ENCODE measurements around the gene FRMD1. TPM values are rescaled to one million over a fixed set of nuclear protein-coding genes. Genes with fewer than 3 reads are reported as not detected.

The FRMD1 gene
- total and polyA plus RNA-seq, 2 of the 8 experiments (the other 6 are each of a cell fraction or from before 2014, with no cell fraction given), result 0.36 TPM; not detected in 1

DNA sequence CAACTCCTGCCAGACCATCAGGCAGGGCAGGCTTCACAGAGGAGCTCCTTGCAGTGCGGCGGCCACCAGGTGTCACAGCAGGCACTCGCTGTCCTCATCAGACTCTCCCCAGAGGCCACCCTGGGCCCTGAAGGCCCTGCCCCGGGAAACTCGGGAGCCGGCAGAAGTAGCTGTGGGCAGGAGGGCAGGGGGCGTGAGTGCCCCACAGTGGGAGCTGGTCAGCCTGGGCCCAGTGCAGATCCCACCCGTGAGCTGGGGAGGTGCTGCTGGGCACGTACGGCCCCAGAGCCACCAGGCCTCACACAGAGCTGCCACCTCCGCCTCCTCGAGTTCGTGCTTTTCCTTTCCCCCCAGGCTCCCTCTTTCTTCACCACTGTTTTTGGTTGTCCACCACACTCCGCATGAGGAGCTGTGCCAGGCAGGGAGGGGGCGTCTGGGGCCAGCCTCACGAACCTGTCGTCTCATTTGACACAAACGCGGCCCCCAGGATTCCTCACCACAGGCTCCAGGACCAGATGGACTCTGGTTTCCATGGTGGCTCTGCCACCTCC is 33.8 kb downstream of the FRMD1 start (continued):
- TF ChIP-seq, protein P1, sequence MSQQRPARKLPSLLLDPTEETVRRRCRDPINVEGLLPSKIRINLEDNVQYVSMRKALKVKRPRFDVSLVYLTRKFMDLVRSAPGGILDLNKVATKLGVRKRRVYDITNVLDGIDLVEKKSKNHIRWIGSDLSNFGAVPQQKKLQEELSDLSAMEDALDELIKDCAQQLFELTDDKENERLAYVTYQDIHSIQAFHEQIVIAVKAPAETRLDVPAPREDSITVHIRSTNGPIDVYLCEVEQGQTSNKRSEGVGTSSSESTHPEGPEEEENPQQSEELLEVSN (IDR thresholded peaks at IDR 0.05), result no peak
